ENCODE measurements around the gene VIPR2.

- TF ChIP-seq CTCF (IDR thresholded peaks at IDR 0.05): no peak
- no peak for TF ChIP-seq POLR2A (IDR thresholded peaks at IDR 0.05)
Measured at GRCh38 chr7:159147246-159147645, 2.6 kb upstream of the VIPR2 start.
